LoVo (cell line): ENCODE results near the gene PITHD1.
"Not testable (repeated sequence)": the region's sequence is repeated elsewhere in the genome, so short reads cannot be mapped to it uniquely, and the experiment has no call there.

Experiments used
- DNase-seq: peaks from one replicate; pipeline ENCODE4 v3.0.0-alpha.2; 2016; ENCODE audit warnings: low spot score

PITHD1 gene

DNA sequence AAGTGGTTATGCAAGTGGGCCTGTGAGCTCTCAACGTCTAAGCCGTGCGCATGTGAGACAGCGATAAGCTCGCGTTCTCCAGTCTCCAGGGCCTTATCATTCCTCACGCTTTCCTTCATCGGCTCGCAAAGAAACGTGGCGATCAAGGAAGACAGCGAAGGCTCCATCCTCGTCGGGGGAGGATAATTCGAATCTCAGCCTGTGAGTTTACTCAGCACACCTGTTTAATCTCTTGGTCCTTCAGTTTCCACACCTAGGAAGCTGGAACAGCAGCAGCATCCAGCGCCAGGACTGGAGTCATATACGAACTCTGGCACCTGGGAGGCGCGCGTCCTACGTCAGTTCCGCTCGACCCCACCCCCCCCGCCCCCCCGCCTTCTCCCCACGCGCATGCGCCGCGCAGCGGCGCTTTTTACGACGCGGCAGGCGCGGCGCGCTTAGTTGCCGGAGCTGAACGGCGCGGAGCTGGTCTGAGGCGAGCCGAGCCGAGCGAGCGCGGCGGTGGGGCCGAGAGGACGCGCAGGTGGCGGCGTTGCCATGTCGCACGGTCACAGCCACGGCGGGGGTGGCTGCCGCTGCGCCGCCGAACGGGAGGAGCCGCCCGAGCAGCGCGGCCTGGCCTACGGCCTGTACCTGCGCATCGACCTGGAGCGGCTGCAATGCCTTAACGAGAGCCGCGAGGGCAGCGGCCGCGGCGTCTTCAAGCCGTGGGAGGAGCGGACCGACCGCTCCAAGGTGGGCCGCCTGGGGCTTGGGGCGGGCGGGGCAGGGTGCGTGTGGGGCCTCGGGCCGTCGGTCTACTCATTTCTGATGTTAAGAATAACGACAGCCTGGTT is at the start of gene PITHD1:
Gene PITHD1, plus strand, starts transcription at position 440 of the 836 bp plus-strand sequence. Its CDS starts 98 bp downstream, at position 538.
- DNase-seq, result peak; percentile 88

DNA sequence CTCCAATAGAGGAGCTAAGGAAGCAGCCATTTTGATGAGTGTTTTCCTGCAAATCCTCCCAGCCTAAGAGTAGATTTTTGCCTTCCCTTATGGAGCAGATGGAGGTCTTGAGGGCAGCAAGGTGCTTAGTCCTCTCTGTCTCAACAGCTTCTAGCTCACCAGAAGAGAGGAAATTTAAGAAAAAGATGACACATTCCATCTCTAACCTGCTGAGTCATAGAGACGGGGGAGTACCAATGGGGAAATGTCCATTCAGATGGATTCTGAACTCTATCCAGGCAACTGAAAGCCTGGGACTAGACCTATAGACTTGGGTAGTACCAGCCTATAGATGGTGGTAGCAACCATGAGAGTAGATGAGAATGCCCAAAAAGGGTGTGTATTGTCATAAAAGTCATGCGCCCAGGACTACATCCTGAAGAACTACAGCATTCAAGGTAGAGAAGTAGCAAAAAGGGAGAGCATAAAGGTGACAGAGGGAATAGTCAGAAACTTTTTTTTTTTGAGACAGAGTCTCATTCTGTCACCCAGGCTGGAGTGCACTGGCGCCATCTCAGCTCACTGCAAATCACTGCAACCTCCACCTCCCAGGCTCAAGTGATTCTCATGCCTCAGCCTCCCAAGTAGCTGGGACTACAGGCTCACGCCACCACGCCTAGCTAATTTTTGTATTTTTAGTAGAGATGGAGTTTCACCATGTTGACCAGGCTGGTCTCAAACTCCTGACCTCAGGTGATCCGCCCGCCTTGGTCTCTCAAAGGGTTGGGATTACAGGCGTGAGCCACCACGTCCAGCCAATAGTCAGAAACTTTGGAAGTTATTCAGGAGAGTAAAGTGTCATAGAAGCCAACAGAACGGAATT is 45.6 kb upstream of the PITHD1 start:
- DNase-seq, result no peak

DNA sequence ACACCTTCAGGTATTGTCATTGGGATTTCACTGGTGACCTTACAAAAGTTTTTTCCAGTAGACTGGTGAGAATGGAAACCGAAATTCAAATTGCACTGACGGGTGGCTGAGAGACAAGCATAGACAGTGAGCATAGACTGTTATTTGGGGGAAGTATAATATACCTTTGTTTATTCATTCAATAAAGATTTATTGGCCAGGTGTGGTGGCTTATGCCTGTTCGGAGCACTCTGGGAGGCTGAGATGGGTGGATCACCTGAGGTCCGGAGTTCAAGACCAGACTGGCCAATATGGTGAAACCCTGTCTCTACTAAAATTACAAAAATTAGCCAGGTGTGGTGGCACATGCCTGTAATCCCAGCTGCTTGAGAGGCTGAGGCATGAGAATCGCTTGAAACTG is 44.9 kb upstream of the PITHD1 start:
- not testable (repeated sequence) for DNase-seq

- no peak for DNase-seq
These were observed 41.6 kb upstream of the PITHD1 start for GRCh38 chr1:23736437-23737134.

DNA sequence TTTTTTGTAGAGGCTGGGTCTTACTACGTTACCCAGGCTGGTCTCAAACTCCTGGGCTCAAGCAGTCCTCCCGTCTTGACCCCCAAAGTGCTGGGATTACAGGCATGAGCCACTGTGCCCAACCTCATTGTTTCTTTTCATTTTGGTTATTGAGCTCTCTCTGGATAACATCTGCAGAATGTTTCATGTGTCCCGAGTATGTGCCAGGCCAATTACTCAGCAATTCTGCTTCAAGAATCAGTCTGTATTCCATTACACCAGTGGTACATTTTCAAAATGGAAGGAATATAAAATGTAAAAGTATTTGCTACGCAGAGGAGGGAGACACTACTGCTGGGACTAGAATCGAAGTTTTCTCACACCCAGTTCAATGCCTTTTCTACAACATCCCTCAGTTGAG is 36.6 kb upstream of the PITHD1 start:
- no peak for DNase-seq

- DNase-seq, result peak; percentile 28
These were observed 35.4 kb upstream of the PITHD1 start for GRCh38 chr1:23742670-23743286.

DNA sequence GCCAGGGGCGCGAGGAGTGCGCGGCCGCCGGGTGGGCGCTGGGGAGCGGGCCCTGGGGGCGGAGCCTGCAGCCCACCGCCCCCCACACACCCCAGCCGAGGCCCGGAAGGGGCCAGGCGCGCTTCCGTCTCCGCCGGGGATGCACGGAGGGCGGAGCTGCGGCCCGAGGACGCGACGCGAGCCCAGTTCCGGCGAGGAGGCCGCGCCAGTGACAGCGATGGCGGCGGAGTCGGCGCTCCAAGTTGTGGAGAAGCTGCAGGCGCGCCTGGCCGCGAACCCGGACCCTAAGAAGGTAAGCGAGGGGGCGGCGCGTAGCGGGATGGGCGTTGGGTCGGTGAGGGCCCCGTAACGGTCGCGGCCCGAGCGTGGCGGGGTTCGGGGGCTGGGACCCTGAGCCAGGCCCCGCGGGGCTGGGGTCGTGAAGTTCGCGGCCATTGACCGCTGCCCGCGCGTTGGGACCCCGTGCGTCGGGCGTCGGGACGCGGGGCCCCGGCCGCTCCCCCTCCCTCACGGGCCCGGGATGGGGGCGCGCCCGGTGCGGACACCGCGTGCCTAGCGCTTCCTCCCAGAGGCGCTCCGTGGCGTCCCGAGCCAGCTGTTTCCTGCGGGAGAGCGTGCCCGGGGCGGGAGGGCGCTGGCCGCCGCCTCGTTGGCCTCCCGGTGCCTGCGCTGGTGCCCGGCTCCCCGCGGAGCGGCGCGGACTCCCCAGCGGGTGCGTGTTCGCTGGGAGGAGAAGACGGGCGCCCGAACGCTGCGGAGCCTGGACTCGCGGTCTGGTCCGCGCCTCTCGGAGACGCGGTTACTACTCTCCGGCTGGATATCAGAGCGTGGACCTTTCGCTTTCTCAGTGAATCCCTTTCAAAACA is 34.7 kb upstream of the PITHD1 start, which contains the start of gene ELOA:
Gene ELOA, plus strand, starts transcription at position 185 of the 866 bp plus-strand sequence. Its CDS starts 33 bp downstream, at position 218.
- peak; percentile 78 for DNase-seq

DNA sequence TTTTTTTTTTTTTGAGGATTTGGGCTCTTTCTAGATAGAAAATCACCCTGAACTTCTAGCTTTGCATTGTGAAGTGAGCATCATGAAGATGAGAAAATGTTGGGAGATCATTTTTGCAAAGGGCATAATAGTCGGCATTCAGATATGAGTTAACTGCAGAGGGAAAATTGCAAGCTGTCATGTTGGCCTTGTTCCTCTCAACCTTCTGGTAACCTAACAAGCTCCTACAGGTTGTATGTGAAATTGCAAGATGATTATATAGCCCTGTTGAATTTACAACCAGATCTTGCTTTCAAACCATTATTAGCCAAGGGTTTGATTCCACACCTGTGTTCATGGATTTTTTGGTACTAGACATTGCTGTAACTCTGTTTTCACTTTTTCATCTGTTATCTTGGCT is 32.7 kb upstream of the PITHD1 start:
- DNase-seq, result peak; percentile 53

DNA sequence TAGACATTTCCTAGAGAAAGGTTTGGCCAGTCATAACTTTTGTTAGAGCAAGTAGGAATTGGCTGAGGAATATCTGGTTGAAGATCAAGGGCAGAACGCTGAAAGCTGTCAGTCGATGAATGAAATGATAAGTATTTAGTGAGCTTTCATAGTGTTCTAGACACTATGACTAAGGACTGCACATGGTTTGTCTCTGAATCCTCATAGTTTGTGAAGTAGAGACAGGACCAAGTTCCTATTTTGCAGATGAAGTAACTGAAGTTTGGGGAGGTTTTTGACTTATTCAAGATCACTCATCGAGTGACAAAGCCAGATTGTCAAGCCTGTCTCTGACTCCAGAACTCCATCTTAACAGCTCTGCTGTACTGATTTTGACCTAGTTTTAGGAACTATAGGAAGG is 30.2 kb upstream of the PITHD1 start:
- no peak for DNase-seq

DNA sequence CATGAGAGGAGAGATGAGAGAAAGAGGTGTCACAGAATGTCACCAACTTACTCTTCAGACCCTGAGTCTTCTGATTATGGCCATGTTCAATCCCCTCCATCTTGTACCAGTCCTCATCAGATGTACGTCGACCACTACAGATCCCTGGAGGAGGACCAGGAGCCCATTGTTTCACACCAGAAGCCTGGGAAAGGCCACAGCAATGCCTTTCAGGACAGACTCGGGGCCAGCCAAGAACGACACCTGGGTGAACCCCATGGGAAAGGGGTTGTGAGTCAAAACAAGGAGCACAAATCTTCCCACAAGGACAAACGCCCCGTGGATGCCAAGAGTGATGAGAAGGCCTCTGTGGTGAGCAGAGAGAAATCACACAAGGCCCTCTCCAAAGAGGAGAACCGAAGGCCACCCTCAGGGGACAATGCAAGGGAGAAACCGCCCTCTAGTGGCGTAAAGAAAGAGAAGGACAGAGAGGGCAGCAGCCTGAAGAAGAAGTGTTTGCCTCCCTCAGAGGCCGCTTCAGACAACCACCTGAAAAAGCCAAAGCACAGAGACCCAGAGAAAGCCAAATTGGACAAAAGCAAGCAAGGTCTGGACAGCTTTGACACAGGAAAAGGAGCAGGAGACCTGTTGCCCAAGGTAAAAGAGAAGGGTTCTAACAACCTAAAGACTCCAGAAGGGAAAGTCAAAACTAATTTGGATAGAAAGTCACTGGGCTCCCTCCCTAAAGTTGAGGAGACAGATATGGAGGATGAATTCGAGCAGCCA is 27.0 kb upstream of the PITHD1 start:
- DNase-seq, result no peak

DNA sequence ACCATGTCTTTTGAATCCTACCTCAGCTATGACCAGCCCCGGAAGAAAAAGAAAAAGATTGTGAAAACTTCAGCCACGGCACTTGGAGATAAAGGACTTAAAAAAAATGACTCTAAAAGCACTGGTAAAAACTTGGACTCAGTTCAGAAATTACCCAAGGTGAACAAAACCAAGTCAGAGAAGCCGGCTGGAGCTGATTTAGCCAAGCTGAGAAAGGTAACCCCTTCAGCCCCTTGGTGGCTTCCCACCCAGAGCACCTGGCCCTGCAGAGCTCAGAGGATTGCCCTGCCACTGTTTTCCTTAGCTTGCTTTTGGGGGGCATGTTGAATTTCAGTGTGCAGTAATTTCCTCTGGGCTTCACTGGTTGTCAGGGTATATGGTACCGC is 26.4 kb upstream of the PITHD1 start:
- no peak for DNase-seq

DNA sequence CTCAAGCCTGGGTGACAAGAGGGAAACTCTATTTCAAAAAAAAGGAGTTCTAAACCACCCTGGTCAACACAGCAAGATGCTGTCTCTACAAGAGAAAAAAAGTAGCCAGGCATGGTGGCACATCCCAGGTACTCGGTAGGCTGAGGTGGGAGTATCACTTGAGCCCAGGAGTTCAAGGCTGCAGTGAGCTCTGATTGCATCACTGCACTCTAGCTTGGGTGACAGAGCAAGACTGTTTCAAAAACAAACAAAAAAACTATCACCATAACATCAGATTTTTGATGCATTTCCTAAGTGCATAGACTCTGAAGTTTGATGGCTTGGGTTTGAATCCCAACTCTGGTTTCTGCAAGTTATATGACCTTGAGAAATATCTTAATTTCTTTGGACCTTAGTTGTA is 25.3 kb upstream of the PITHD1 start:
- no peak for DNase-seq

DNA sequence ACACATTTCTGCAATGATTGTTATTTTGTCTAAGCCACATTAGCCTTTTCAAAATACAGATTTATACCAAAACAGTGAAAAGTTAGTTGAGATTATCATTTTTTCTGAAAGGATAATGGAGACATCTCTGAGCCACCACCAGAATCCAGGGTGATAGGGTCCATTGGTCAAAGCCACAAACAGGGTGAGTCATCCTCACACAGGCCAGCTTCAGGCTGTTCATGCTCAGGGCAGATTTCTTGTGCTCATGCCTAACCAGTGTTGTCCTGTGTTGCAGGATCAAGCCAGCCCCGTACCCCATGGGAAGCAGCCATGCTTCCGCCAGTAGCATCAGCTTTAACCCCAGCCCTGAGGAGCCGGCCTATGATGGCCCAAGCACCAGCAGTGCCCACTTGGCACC is 21.5 kb upstream of the PITHD1 start:
- no peak for DNase-seq

DNA sequence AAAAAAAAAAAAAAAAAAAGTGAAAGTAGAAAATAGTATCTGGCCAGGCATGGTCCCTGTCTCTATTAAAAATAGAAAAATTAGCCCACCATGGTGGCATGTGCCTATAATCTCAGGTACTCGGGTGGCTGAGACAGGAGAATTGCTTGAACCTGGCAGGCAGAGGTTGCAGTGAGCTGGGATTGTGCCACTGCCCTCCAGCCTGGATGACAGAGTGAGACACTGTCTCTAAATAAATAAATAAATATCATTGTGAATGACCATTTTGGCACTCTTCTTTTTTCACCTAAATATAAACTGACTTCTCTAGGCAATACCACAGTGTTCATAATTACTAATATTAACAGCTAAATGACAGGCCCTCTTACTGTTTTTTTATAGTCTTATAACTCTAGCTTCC is 20.4 kb upstream of the PITHD1 start:
- DNase-seq, result no peak

GRCh38 chr1:23759277-23759676 is 18.9 kb upstream of the PITHD1 start:
- DNase-seq, result no peak

DNA sequence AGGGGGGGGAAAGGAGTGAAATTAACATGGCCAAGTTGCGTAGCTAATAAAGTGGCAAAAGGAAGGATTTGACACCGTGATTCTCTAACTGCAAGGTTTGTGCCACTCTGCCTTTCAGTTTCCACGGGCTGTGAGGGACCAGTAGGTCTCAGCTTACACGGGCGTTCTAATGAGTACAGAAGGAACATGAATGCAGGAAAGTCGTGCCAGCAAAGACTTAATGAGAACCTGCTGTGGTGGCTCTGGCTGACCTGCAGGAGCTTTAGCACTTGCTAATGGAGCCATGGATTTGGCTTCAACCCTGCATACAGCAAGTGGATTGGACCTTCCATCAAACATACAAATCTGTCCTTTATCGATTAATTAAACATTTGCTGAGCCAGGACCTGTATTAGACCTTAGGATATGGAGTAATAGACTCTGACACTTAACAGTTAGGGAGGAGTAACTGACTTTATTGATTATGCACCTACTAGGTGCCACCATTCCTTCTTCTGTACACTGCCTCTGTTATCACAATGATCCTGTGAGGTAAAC is 15.1 kb upstream of the PITHD1 start:
- no peak for DNase-seq

DNA sequence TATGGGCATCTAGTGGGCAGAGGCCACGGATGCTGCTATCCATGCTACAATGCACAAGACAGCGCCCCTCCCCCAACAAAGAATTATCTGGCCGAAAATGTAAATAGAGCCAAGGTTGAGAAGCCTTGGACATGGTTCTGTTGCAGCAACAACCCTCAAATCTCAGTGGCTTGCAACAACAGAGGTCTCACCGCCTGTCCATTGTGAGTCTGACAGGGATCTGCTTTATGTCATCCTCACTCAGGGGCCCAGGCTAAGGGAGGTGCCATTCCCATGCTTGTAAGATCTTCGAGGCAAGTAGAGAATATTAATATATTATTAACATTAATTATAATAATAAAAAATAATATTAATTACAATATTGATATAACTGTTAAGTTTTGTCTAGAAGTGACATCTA is 9.5 kb upstream of the PITHD1 start:
- DNase-seq, result no peak

DNA sequence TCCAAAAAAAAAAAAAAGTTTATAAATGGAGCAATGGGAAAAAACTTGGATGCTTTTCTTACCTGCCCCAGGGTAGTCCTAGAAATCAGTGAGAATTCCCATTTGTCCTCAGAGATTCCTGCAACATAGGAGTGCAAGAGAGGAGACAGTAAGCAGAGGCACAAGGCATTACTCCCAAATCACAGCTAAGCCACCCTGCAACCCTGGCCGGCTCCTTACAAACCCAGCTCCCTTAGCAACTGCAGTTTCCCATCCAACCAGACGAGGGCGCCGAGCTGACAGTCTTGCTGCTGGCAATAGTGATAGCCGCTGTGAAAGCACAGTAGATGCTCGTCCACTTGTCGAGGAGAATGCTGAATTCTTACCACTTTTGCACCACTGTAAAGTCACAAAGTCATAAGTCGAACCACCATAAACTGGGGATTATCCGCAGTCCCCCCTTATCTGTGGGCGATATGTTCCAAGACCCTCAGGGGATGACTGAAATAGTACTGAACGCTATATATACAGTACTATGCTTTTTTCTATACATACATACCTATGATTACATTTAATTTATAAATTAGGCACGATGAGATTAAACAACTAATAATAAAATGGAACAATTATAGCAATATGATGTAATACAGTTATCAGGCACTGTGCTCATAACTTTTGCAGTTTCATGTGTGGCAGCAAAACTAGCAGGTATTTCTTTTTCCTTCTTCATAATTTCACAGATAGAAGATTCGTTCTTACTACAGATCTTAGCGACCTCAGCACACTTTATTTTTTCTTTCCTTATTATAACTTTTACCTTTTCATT is 6.0 kb upstream of the PITHD1 start:
- peak; percentile 77 for DNase-seq

DNA sequence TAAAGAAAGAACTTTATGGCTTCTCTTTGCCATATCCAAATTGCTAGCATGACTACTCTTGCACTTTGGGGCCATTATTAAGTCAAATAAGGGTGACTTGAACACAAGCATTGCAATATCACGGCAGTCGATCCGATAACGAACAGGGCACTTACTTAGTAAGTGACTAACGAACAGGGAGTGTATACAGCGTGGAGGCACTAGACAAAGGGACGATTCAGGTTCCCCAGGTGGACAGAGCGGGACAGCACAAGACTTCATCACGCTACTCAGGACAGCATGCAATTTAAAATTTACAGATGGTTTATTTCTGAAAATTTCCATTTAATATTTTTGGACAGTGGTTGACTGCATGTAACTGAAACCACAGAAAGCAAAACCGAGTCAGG is 5.4 kb upstream of the PITHD1 start:
- DNase-seq, result no peak
